GM23248 (cell line): Measurements from ENCODE around the gene C20orf141. TPM values are rescaled to one million over a fixed set of nuclear protein-coding genes. Genes with fewer than 3 reads are reported as not detected.
A peak's percentile ranks its signal among the peaks of the same experiment; 100 is the strongest.

Source experiments
- DNase-seq: peaks from one replicate; pipeline ENCODE4 v3.0.0-alpha.2; 2015
- H2AFZ ChIP-seq: fragments of 200-600 bp; sonication (generic); 2 replicates; pipeline ENCODE4 v1.6.1; 2016; ENCODE audit warnings: antibody characterized with exemption
- H3F3A ChIP-seq: fragments of 200-600 bp; sonication (generic); 2 replicates; pipeline ENCODE4 v1.6.1; 2016; ENCODE audit warnings: mild to moderate bottlenecking, antibody characterized with exemption, mixed run types; ENCODE audit not compliant: insufficient read depth
- H3K27ac ChIP-seq: fragments of 200-600 bp; sonication (generic); 2 replicates; pipeline ENCODE4 v1.5.1; 2016; ENCODE audit warnings: mild to moderate bottlenecking
- H3K27me3 ChIP-seq: fragments of 200-600 bp; sonication (generic); replicated peaks from 2 replicates; pipeline ENCODE4 v1.6.1; 2016; ENCODE audit warnings: mild to moderate bottlenecking; ENCODE audit not compliant: insufficient read depth
- H3K36me3 ChIP-seq: fragments of 200-600 bp; sonication (generic); 2 replicates; pipeline ENCODE4 v1.6.1; 2016; ENCODE audit warnings: low read depth, mild to moderate bottlenecking
- H3K4me1 ChIP-seq: fragments of 200-600 bp; sonication (generic); 2 replicates; pipeline ENCODE4 v1.6.1; 2016; ENCODE audit warnings: mild to moderate bottlenecking; ENCODE audit not compliant: insufficient read depth
- H3K4me2 ChIP-seq: fragments of 200-600 bp; sonication (generic); one replicate; pipeline ENCODE4 v1.6.1; 2016; ENCODE audit warnings: mild to moderate bottlenecking; ENCODE audit not compliant: unreplicated experiment
- H3K4me3 ChIP-seq: fragments of 200-600 bp; sonication (generic); 2 replicates; pipeline ENCODE4 v1.5.1; 2016; ENCODE audit warnings: mild to moderate bottlenecking
- H3K79me2 ChIP-seq: fragments of 200-600 bp; sonication (generic); 2 replicates; pipeline ENCODE4 v1.6.1; 2016; ENCODE audit warnings: mild to moderate bottlenecking; ENCODE audit not compliant: insufficient read depth
- H3K9ac ChIP-seq: fragments of 200-600 bp; sonication (generic); 2 replicates; pipeline ENCODE4 v1.6.1; 2016; ENCODE audit warnings: mild to moderate bottlenecking
- H3K9me2 ChIP-seq: fragments of 200-600 bp; sonication (generic); 2 replicates; pipeline ENCODE4 v1.6.1; 2016; ENCODE audit warnings: mixed run types, mild to moderate bottlenecking, moderate library complexity; ENCODE audit not compliant: insufficient read depth
- H3K9me3 ChIP-seq: fragments of 200-600 bp; sonication (generic); one replicate; pipeline ENCODE4 v1.6.1; 2017; ENCODE audit warnings: low read depth
- H4K20me1 ChIP-seq: fragments of 200-600 bp; sonication (generic); 2 replicates; pipeline ENCODE4 v1.6.0; 2016; ENCODE audit not compliant: insufficient read depth
- EZH2 ChIP-seq: fragments of 200-600 bp; sonication (generic); IDR thresholded peaks from 2 replicates; pipeline ENCODE4 v1.6.1; 2018; ENCODE audit warnings: antibody characterized with exemption, mild to moderate bottlenecking; ENCODE audit not compliant: insufficient read depth, poor library complexity, severe bottlenecking
- EZH2phosphoT487 ChIP-seq: fragments of 200-600 bp; sonication (generic); IDR thresholded peaks from 2 replicates; pipeline ENCODE4 v1.6.1; 2018; ENCODE audit warnings: antibody characterized with exemption, moderate library complexity, mild to moderate bottlenecking, low read depth; ENCODE audit not compliant: insufficient read depth
- whole genome bisulfite sequencing, 2 experiments: methylation state at CpG; one replicate each; pipeline ENCODE4 v1.1.6; 2015 to 2017; ENCODE audit warnings: low lambda C conversion rate in 2 of 2, low coverage in 1 of 2; ENCODE audit errors: missing lambda C conversion rate in 2 of 2; 5-methylcytosine and 5-hydroxymethylcytosine counted together
- in situ Hi-C: fragments of 300-500 bp; cut with MboI; formaldehyde crosslinking; loops from 2 replicates; pipeline ENCODE4 v1.15.0; 2020
- polyA plus RNA-seq: library from polyadenylated mRNA; unstranded; fragments of >200 nt; fragmentation: Nextera tagmentation; extraction: Ambion mirVana; gene quantifications from 2 replicates; pipeline ENCODE4 v1.2.1, GENCODE V29; 2016
- total RNA-seq: library from RNA; depleted of rRNA; stranded (reverse); fragments of >200 nt; shearing (Covaris generic); gene quantifications from 2 replicates; pipeline ENCODE4 v1.2.3, GENCODE V29; 2014

The C20orf141 gene
- total and polyA plus RNA-seq, 2 experiments from 2014 or later: not detected

GRCh38 chr20:2815242-2815900, 584 bp downstream of the C20orf141 start:
- DNase-seq: no peak
- peak overlapping the region; percentile 16 for H3K4me2 ChIP-seq
- H3K4me1 ChIP-seq: peaks cover 13% of the 10 kb centered on the region
- H3K79me2 ChIP-seq: no peaks in the 10 kb centered on the region
- H3K4me3 ChIP-seq: no peak overlapping the region
- H3K27me3 ChIP-seq: peaks cover 10% of the 10 kb centered on the region
- H4K20me1 ChIP-seq: no peaks in the 10 kb centered on the region
- whole genome bisulfite sequencing, 2 experiments: 84 to 90% methylated on average over 6 to 8 of the region's 8 CpGs
- H3K36me3 ChIP-seq: no peaks in the 10 kb centered on the region
- H3K27ac ChIP-seq: peak overlapping the region; percentile 23
- H3K9me2 ChIP-seq: no peaks in the 10 kb centered on the region
- H3F3A ChIP-seq: 0 out of 2 replicates have a peak, but pooled peaks cover 7% of the 10 kb centered on the region
- peak overlapping the region; percentile 8 for H3K9ac ChIP-seq
- in situ Hi-C loops: no loop called here
- H3K9me3 ChIP-seq: peaks cover 3% of the 10 kb centered on the region
- TF ChIP-seq EZH2phosphoT487: no peak
- no peak for TF ChIP-seq EZH2
- no peak overlapping the region for H2AFZ ChIP-seq

- H3K4me1 ChIP-seq: peaks cover 13% of the 10 kb centered on the region
- H3K9me3 ChIP-seq: peaks cover 3% of the 10 kb centered on the region
- DNase-seq: no peak
- H2AFZ ChIP-seq: no peak within 1 kb of the TSS
- H3K36me3 ChIP-seq: no peaks in the 10 kb centered on the region
- peak within 1 kb of the TSS; percentile 8; the same call in 1 of the 2 replicates for H3K9ac ChIP-seq
- in situ Hi-C loops: no loop called here
- no peaks in the 10 kb centered on the region for H4K20me1 ChIP-seq
- peaks cover 17% of the 10 kb centered on the region for H3K27me3 ChIP-seq
- no peaks in the 10 kb centered on the region for H3K79me2 ChIP-seq
- no peaks in the 10 kb centered on the region for H3K9me2 ChIP-seq
- H3K4me2 ChIP-seq: peak within 1 kb of the TSS; percentile 16
- H3F3A ChIP-seq: 0 out of 2 replicates have a peak, but pooled peaks cover 7% of the 10 kb centered on the region
- 57 to 68% methylated on average over 6 to 10 of the region's 10 CpGs for WGBS, 2 experiments
- H3K4me3 ChIP-seq: no peak within 1 kb of the TSS
- H3K27ac ChIP-seq: no peak within 1 kb of the TSS
- no peak for TF ChIP-seq EZH2phosphoT487
- no peak for TF ChIP-seq EZH2
Observed at GRCh38 chr20:2816030-2816582, 1.3 kb downstream of the C20orf141 start, which contains the start of gene TMEM239. TMEM239 (plus strand) TSS chr20:2816364; CDS start chr20:2816555, 191 bp downstream.

- no peaks in the 10 kb centered on the region for H4K20me1 ChIP-seq
- H3K4me1 ChIP-seq: peaks cover 13% of the 10 kb centered on the region
- no peak for DNase-seq
- 91% methylated on average over 15 to 20 of the region's 20 CpGs for WGBS, 2 experiments
- in situ Hi-C loops: no loop called here
- no peak overlapping the region for H3K4me2 ChIP-seq
- 0 out of 2 replicates have a peak, but pooled peaks cover 7% of the 10 kb centered on the region for H3F3A ChIP-seq
- H3K4me3 ChIP-seq: no peak overlapping the region
- H3K9me3 ChIP-seq: no peaks in the 10 kb centered on the region
- TF ChIP-seq EZH2 (no peak), EZH2phosphoT487 (no peak)
- no peak overlapping the region for H3K27ac ChIP-seq
- H3K9ac ChIP-seq: no peak overlapping the region
- H3K79me2 ChIP-seq: no peaks in the 10 kb centered on the region
- H2AFZ ChIP-seq: no peak overlapping the region
- peaks cover 18% of the 10 kb centered on the region for H3K27me3 ChIP-seq
- no peaks in the 10 kb centered on the region for H3K9me2 ChIP-seq
- no peaks in the 10 kb centered on the region for H3K36me3 ChIP-seq
Observed at GRCh38 chr20:2816583-2817340, 2.0 kb downstream of the C20orf141 start.

GRCh38 chr20:2817341-2817726, 2.5 kb downstream of the C20orf141 start:
- WGBS, 2 experiments: 90 to 93% methylated on average over 2 of the region's 2 CpGs
- Histone ChIP-seq H3K9me3 (no peaks in the 10 kb centered on the region), H2AFZ (no peak overlapping the region), H3K4me2 (no peak overlapping the region), H3K27ac (no peak overlapping the region), H3K4me1 (peaks cover 13% of the 10 kb centered on the region), H3K79me2 (no peaks in the 10 kb centered on the region), H3K9me2 (no peaks in the 10 kb centered on the region), H3K9ac (no peak overlapping the region), H3K36me3 (no peaks in the 10 kb centered on the region), H3F3A (0 out of 2 replicates have a peak, but pooled peaks cover 7% of the 10 kb centered on the region), H3K4me3 (no peak overlapping the region), H4K20me1 (no peaks in the 10 kb centered on the region), H3K27me3 (peaks cover 18% of the 10 kb centered on the region)
- TF ChIP-seq EZH2phosphoT487 (no peak), EZH2 (no peak)
- in situ Hi-C loops: no loop called here
- no peak for DNase-seq
